HFF-Myc (cell line): Measurements from ENCODE around the gene RFTN1.
A peak's percentile ranks its signal among the peaks of the same experiment; 100 is the strongest.

Source experiments
- DNase-seq: peaks from one replicate; pipeline ENCODE4 v3.0.0-alpha.2; 2011; ENCODE audit warnings: low read depth; ENCODE audit errors: extremely low read depth
- H3K4me3 ChIP-seq: replicated peaks from 2 replicates; pipeline ENCODE4 v1.5.1; 2011; ENCODE audit warnings: low read depth, mild to moderate bottlenecking, control low read depth, low read length
- CTCF ChIP-seq: IDR thresholded peaks from 2 replicates; pipeline ENCODE4 v1.5.1; 2012; ENCODE audit warnings: mild to moderate bottlenecking, low read depth, low read length, control low read depth; ENCODE audit errors: missing control alignments

RFTN1 gene

GRCh38 chr3:16448639-16449070 is 64.8 kb downstream of the RFTN1 start:
- DNase-seq, result peak; percentile 65
- TF ChIP-seq CTCF, result no peak
- H3K4me3 ChIP-seq, result no peak overlapping the region

GRCh38 chr3:16447135-16447534 is 66.4 kb downstream of the RFTN1 start:
- DNase-seq, result no peak
- no peak for TF ChIP-seq CTCF
- H3K4me3 ChIP-seq, result no peak overlapping the region

GRCh38 chr3:16444344-16444743 is 69.2 kb downstream of the RFTN1 start:
- no peak for TF ChIP-seq CTCF
- no peak for DNase-seq
- no peak overlapping the region for H3K4me3 ChIP-seq

GRCh38 chr3:16442730-16443129 is 70.8 kb downstream of the RFTN1 start:
- no peak for TF ChIP-seq CTCF
- no peak overlapping the region for H3K4me3 ChIP-seq
- DNase-seq, result no peak

GRCh38 chr3:16441371-16441875 is 72.1 kb downstream of the RFTN1 start:
- TF ChIP-seq CTCF, result no peak
- H3K4me3 ChIP-seq, result no peak overlapping the region
- DNase-seq, result no peak

GRCh38 chr3:16439848-16440708 is 73.4 kb downstream of the RFTN1 start:
- no peak for TF ChIP-seq CTCF
- no peak for DNase-seq
- H3K4me3 ChIP-seq, result no peak overlapping the region
